NCI-H187 treated with DMSO at 0.1 percent for 48 hours (cell line): ENCODE data around the gene C3orf52.

Source experiments
- DNase-seq: peaks from one replicate; lab custom pipeline; 2025; lab: John Stamatoyannopoulos, UW

C3orf52 gene

DNA sequence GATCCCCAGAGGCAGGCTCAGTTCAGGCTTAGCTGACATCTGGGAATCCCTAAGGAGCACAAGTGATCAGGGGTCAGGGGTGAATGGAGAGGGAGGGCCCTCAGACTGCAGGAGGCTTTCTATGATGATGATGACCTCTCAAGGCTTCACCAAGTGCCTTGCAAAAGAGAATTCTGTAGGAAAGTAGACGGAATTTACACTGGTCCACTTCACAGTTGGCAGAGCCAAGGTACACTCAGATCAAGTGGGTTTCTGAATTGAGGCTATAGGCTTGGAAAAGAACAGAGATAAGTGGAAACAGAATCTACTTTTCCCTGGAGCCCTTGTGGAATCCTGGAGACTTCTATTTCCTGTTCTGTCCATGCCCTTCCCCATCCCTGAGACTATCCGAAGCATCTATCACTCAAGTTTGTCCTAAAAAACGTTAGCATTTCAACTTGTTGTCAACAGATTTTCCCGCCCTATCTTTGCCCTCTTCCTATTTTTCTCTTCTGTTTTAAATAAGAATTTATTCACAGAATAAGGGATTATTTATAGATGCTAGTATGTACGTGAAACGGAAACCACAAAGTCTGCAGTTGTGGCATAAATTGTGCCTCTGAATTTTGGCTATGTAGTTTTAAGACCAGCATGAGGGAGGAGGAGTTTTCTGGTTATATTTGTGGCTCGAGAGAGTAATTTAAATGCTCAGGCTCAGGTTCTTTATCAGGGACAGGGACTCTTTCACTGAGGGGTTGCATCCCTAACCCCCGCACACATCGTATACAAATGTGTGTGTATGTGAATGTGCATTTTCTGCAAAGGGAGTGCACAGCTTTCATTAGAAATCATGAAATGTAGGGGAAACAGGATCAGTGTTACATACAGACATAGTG is 34.0 kb downstream of the C3orf52 start:
- no peak for DNase-seq

DNA sequence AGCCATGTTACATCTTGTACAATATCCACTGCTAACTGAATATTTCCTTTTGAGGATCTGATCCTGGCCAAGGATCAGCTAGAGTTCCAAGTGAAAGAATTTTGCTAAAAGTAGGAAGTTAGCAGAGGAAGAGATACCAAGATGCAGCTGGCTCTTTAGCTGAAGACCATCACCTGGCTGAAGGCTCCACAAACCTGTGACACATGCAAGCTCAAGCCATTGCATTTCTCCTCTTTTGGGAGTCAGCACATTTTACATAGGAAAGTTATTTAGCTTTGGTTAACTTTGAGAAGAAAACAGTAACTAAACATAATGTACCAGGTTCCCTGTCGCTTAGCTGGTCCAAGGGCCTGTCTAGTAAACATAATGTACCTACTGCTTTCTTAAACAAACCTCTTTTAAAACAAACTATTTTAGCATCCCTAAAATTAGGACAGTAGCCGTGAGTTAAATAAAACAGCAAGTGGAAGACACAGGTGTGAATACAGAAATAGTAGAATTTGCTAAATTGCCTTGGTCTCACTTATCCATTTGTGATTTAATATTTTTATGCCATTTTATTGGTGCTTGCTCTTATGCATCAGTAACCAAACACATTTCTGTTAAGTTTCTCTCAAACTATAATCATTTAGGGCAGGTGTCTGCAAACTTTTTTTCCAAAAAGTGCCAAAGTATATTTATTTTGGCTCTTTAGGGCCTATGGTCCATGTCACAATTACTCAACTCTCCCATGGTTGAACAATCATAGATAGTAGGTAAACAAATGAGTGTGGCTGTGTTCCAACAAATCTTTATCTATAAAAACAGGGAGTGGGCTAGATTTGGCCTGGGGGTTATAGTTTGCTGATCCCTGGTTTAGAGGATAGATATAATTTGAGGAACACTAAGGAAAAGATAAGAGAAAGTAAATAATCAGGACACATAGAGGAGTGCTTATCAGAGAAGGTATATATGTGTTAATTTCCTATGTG is 35.7 kb downstream of the C3orf52 start:
- no peak for DNase-seq

DNA sequence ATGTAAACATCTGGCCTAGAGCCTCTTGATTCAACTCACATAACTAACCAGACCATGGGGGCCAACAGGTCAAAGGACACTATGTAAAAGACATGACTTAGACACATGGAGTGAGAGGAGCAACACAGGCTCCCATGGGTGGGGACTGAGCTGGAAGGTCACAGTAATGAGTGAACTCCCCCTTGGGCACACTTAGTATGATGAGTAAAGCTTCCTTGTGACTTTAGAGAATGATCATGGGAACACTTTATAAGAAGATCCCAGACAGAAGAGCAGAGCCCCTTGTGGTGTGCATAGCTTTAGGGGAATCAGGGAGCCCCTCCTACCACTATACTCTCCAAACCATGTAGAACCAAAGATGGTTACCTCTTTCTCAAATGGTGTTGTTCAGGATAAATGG is 36.7 kb downstream of the C3orf52 start:
- DNase-seq: no peak

DNA sequence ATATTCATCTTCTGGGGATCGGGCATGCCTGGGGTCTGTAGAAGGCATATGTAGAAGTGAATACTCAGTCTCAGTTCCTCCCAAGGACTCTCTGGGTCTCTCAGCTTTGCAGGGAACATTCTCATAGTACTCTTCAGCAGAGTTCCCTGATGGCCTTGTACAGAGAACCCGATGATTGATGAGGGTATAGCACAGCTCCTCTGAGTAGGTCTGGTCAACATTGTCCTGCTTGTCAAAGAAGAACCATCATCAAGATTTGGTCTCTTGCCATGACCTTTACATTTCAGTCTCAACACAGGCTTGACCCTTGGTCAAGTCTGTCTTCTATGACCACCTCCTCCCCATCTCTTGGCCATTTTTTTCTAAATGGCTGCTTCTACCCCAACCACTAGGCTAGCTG is 37.4 kb downstream of the C3orf52 start:
- no peak for DNase-seq

DNA sequence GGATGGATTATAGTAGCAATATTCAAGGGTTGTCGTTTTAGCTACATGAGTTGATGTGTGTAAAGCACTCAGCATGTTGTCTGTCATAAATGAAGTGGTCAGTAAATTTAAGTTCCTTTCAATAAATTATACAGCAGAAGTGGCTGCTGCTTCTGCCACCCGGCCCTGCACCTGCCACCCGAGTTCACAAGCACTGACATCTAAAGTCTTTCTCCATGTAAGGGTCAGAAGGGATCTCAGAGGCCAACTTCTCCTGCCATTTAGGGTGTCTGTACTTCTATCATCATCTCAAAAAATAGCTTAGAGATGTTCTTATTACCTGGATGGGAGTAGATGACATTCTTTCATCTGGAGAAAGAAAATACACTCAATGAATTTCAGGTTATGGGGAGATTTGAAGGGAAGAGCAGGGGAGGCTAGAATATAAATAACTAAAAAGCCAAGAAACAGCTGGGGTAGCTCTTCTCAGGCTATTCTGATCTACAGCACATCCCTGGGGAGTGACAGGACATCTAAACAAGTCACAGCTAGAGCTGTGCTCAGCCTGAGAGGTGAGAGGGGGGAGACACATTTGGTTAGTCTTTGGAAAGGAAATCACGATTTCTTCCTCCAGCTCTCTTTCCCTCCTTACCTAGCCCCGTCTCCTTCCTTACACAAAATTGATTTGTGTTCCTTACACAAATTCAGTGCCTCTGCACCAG is 38.9 kb downstream of the C3orf52 start:
- no peak for DNase-seq

DNA sequence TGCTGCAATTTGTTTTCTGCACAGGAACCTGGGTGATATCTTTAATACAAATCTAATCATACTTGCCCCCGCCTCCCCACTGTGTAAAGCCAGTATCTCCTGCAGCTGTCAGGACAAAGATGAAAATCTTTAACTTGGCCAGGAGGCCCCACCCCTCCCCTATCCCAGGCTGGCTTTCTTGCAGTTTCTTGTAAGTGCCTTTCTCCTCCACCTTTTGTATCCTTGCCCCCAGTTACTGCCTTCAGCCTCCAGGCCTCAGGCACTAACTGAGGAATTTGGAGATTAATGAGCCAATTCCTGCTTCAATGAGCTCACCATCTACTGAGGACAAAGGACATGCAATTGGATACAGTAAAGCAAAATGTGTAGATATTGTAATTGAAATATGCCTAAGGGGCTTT is 40.3 kb downstream of the C3orf52 start:
- DNase-seq: no peak

DNA sequence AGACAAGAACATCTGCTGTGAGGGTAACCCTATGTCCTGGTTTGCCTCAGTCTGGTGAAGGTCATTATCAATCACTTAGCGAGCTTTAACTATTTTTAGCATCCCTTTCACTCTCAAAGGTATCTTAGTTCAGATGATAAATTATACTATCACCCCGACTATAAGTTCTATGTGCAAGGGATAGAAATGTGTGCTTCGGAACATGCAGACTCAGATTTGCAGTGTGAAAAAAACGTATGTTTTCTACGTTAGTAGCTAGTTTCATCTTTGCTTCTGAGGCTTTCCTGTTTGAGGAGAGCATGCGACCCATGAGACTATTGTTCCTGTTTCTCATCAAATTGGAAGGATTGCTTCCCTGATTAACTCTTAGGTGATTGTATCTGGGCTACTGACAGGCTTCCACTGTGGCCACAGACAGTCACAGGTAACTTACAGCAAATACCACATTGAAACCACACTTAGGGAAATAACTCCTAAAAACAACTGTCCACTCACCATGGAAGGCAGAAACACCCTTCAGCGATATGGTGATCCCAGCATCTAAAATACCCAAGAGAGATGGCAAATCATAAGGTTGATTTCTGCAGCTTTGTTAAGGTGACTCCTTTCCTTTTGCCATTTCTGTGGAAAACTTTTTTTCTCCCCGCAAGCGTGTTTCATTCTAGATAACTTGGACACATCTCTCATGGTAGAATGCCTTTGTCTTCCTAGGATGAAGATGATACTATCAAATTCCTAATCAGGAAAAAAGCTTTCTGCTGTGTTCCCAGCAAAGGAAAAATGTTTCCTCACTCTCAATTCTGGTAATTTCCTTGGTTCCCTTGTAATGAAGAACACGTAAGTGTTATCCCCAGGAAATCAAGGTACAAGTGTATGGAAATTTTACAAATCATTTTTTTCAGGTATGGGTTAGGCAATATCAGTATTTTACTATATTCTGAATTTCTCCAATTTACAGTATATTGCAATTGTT is 41.6 kb downstream of the C3orf52 start:
- DNase-seq: no peak

DNA sequence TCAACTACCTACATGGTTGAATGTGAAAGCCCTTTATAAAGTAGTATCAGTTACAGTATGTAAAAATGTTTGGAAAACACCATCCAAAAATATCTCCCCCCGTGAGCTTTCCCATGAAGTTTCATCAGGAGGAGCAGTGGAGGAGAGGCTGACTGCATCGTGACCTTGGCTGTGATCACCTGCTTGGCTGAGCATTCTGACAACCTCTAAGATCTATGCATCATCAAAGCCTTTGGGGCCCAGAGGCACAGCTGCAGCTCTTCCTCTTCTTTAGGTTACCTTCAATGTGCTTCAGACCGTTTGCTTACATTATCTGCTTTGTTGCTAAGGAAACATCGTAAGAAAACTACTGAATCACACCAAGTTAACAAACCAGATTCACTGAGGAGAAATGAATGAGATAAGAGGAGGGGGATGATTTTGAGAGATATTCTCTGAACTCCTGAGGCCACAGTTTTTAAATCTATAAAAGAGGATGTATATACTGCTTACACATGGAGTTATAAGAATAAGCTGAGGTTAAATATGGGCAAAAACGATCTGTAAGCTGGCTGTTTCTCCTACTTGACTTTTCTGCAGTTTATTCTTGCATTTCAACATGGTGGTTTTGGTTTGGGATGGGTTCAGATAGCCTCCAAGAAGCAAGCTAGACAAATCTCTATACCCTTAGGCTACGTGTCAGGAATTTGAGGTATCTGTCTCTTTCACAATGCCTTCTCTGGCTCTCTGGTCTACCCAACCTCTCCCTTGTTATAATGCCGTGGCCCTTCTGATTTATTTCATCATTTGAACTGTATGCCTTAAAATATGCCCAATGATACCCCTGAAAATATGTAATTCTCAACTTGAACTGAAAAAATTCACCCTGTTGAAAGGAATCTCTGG is 42.9 kb downstream of the C3orf52 start:
- DNase-seq: no peak

DNA sequence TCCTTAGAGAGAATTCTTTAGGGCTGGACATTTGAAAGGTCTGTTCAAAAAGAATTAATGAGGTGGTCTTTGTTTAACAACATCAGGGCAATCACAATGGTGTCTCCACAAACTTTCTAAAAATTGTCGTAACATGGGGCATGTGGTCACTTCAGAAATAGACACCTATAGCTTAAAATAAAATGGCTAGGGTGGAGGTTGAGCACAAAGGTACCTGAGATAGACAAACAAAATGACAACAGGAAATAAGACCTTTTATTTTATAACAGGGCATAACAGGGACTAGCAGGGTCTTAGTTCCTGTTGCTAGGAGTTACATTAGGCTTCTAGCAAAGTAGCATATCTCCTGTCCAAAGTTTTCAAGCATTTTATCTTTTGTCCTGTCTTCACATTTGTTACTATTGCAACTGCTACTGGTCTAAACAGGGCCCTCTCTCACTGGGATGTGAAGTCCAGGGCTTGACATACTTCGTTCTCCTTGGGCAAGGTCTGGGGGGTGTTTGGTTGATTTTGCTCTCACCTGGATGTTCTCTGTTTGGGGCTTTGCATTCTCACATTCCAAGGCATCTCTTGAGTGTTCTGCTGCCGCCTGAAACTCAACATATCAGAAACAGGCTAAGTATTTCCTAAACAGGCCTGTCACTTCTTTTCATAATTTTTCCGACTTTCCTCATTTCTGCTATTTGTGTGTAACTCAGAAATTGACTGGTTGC is 43.9 kb downstream of the C3orf52 start:
- DNase-seq: no peak

DNA sequence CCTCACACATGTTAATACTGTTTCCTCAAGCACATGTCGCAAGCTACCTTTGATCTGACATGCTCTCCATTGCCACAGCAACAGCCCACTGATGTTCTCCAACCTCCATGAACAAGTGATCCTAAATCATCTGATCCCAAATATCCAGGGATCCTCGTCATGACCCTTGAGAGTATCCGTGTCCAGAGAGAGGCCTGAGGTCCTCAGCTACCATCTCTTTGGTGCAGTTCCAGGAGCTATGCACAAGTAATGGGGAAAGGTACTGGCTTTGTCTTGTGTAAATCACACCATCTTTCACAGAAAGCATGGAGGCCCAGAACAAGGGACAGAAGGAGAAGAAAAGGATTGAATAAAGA is 44.4 kb downstream of the C3orf52 start:
- DNase-seq: no peak

DNA sequence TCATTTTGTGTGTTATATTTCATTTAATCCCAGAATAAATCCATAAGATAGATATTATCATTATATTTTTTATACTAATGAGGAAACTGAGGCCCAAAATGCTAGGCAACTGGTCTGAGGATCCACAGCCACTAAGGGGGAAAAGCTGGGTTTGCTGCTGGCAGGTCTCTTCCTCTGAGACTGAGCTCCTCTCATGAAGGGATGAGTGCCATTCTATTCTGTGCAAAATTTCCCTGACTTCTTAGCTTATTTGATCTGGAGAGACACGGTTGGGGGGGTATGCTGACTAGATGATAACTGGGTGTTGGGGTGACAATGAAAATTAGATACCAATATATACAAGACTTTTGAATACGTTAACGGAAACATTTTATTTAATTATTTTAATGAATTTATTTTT is 44.9 kb downstream of the C3orf52 start:
- no peak for DNase-seq

DNA sequence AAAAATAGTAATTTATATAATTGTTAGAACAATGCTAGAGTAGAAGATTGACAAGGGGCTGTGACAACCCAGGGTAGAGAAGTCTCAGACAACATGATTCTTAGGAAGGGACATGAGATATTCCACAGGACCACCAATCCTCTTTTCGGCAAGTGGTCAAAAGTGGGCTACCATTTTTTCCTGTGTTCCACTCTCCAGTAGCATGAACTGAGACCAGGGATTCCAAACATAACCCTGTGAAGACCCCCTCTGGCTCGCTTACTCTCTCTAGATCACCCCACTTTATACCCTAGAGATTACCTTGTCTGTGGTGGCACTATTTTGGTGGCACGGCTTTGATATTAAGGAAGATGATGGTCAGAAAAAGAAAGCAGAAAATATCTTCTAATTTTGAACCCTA is 45.9 kb downstream of the C3orf52 start:
- no peak for DNase-seq

DNA sequence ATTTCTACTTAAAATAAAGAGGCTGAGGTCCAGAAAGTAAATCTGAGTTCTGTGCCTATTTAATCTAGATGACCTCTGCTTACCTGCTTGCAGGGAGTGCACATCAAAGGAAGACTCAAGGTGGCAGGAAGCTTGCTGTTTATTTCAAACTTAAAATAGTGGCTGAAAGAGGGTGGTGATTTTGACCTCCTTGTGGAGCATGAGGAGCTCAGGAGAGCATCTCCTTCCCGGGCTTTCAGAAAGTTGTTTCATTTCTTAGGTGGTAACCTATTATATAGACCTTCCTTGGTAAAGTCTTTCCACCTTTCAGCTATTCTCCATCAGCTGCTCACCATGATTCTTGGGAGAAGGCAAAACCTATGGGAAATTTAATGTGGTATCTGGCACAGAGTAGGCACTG is 46.4 kb downstream of the C3orf52 start:
- no peak for DNase-seq

DNA sequence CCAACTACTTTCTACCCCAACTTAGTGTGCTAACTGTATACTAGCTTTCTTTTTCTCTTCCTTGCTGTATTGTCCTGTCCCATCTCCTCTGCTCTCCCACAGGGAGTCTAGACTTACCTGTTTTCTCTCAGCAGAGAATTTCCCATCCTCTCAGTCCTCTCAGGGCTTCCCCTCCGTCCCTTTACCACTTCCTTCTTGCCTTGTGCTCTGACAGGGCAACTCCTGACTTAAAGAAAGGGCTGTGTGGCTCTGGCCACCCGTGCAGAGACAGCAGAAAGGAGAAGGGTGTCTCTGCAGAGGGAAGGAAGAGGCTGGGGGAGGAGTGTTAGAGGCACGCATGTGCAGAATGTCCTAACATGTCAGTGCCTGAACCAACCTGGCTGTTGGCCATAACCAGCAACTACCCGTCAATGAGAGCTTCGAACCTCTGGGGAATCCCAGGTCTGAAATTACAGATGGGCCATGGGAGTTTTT is 46.8 kb downstream of the C3orf52 start, which contains the start of gene GCSAM:
Gene GCSAM, minus strand, starts transcription at position 274 of the 474 bp plus-strand sequence. Its CDS starts 128 bp downstream, at position 146.
- no peak for DNase-seq

DNA sequence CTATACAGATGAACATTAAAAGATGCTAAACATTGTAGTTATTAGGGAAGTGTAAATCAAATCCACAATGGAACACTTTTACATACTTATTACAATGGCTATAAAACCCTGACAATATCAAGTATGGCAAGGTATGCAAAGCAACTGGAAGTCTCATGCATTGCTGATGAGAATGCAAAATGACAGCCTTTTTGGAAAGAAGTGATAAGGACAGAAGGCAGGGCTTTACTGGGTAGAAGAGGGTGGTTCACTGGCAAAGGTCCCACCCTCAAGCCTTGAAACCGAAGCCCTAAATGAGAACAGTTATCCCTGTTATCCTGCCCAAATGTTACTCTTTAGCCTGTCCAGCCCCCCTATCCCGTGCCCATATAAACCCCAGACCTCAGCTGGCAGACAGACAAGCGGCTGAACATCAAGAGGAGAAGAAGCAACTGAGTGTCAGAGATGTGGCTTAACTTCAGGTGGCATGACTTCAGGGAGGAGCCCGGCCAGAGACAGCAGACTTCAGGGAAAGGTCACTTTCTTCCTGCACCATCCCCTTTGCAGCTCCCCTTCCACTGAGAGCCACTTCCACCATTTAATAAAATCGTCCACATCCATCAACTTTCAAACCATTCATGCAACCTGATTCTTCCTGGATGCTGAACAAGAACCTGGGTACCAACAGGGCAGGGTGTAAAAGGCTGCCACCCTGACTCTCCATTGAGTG is 47.6 kb downstream of the C3orf52 start:
- no peak for DNase-seq

DNA sequence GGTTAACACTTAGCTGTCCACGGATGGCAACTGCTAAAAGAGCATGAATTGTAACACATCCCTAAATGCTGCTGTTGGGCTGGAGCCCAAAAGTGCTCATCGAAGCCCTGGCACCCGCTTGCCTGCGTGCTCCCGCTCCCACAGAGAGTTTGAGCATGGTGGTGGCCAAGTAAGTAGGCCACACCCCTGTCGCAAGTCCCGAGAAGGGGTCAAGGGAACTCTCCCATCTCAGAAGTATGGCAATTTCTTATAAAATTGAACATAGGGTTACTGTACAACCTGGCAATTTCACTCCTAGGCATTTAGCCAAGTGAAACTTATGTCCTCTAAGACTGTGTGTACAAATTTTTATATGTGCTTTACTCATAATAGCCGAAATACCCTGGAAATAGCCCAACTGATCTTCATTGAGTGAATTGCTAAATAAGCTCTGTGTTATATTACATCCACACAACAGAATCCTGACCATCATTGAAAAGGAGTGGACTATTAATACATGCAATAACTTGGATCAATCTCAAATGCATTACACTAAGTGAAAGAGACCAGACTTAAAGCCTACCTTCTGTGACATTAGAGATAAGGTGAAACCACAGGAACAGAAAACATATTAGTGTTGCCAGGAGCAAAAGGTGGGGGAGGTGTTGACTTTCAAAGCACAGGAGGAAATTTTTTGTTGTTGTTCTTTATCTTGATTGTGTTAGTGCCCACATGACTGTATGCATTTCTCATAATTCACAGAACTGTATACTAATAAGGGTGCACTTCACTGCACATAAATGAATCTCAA is 48.3 kb downstream of the C3orf52 start:
- no peak for DNase-seq

DNA sequence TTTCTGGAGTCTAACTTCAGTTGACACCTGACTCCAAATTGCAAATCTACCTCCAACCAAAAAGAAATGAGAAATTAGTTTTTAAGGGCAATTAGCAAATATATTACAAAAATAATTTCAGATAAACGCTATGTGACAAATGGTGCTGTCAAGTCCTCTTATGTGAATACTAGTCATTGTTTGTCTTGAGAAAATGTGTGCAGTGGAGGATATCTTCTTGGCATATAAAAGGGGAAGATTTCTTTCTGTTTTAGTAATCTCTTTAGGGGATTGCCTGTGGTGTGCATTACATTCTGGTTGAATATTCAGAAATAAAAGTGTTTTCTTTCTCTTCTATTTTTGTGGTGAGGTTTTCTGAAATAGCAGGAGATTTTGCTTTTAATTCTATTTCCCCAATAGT is 49.9 kb downstream of the C3orf52 start:
- DNase-seq: no peak
